ENCODE measurements around the gene FGF2.
A peak's percentile ranks its signal among the peaks of the same experiment; 100 is the strongest.

Gene FGF2

GRCh38 chr4:122826079-122826527, 528 bp upstream of the FGF2 start:
- no peak for DNase-seq (ENCODE audit: low read depth)
- no peak overlapping the region for H3K4me3 ChIP-seq (ENCODE audit: low read depth, low read length)
- no peak for TF ChIP-seq CTCF (IDR thresholded peaks at IDR 0.05; ENCODE audit: control insufficient read depth, extremely low read depth, insufficient read depth)

GRCh38 chr4:122827258-122827878, 737 bp downstream of the FGF2 start:
- DNase-seq (ENCODE audit: low read depth) = no peak
- TF ChIP-seq CTCF (IDR thresholded peaks at IDR 0.05; ENCODE audit: control insufficient read depth, extremely low read depth, insufficient read depth) = no peak
- peak overlapping the region; percentile 25; the same call in 1 of the 2 replicates for H3K4me3 ChIP-seq (ENCODE audit: low read depth, low read length)

GRCh38 chr4:122827879-122828601, 1.4 kb downstream of the FGF2 start:
- no peak overlapping the region for H3K4me3 ChIP-seq (ENCODE audit: low read depth, low read length)
- no peak for DNase-seq (ENCODE audit: low read depth)
- no peak for TF ChIP-seq CTCF (IDR thresholded peaks at IDR 0.05; ENCODE audit: control insufficient read depth, extremely low read depth, insufficient read depth)

GRCh38 chr4:122830426-122831095, 3.9 kb downstream of the FGF2 start:
- H3K4me3 ChIP-seq (ENCODE audit: low read depth, low read length) = no peak overlapping the region
- no peak for DNase-seq (ENCODE audit: low read depth)
- TF ChIP-seq CTCF (IDR thresholded peaks at IDR 0.05; ENCODE audit: control insufficient read depth, extremely low read depth, insufficient read depth) = no peak

GRCh38 chr4:122831515-122832196, 5.0 kb downstream of the FGF2 start:
- no peak for DNase-seq (ENCODE audit: low read depth)
- no peak overlapping the region for H3K4me3 ChIP-seq (ENCODE audit: low read depth, low read length)
- TF ChIP-seq CTCF (IDR thresholded peaks at IDR 0.05; ENCODE audit: control insufficient read depth, extremely low read depth, insufficient read depth) = no peak

GRCh38 chr4:122832732-122833131, 6.1 kb downstream of the FGF2 start:
- DNase-seq (ENCODE audit: low read depth) = no peak
- no peak for TF ChIP-seq CTCF (IDR thresholded peaks at IDR 0.05; ENCODE audit: control insufficient read depth, extremely low read depth, insufficient read depth)
- H3K4me3 ChIP-seq (ENCODE audit: low read depth, low read length) = no peak overlapping the region
